ENCODE measurements around the gene ZNRF3.

GRCh38 chr22:28920757-28921584 is 37.6 kb downstream of the ZNRF3 start:
- TF ChIP-seq, protein P1, sequence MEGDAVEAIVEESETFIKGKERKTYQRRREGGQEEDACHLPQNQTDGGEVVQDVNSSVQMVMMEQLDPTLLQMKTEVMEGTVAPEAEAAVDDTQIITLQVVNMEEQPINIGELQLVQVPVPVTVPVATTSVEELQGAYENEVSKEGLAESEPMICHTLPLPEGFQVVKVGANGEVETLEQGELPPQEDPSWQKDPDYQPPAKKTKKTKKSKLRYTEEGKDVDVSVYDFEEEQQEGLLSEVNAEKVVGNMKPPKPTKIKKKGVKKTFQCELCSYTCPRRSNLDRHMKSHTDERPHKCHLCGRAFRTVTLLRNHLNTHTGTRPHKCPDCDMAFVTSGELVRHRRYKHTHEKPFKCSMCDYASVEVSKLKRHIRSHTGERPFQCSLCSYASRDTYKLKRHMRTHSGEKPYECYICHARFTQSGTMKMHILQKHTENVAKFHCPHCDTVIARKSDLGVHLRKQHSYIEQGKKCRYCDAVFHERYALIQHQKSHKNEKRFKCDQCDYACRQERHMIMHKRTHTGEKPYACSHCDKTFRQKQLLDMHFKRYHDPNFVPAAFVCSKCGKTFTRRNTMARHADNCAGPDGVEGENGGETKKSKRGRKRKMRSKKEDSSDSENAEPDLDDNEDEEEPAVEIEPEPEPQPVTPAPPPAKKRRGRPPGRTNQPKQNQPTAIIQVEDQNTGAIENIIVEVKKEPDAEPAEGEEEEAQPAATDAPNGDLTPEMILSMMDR (IDR thresholded peaks at IDR 0.05; ENCODE audit: insufficient read depth, low read length, poor library complexity, severe bottlenecking) = no peak
- no peak for TF ChIP-seq EZH2phosphoT487 (conservative IDR thresholded peaks at IDR 0.05; ENCODE audit: low read length)

Measured in SU-DHL-6 (cell line).